HEK293 (cell line): ENCODE measurements around the gene VASN.

Source experiments
- CTCF ChIP-seq: fragments of 450-650 bp; formaldehyde crosslinking; IDR thresholded peaks from 2 replicates; pipeline ENCODE4 v1.5.1; 2016; ENCODE audit warnings: missing biosample characterization, missing genetic modification characterization
- GLI2 ChIP-seq: fragments of 450-650 bp; formaldehyde crosslinking; IDR thresholded peaks from 2 replicates; pipeline ENCODE4; 2017; ENCODE audit warnings: missing biosample characterization, missing genetic modification characterization, low read depth, borderline replicate concordance
- KLF16 ChIP-seq: fragments of 450-650 bp; formaldehyde crosslinking; IDR thresholded peaks from 2 replicates; pipeline ENCODE4 v1.5.1; 2017; ENCODE audit warnings: missing biosample characterization, missing genetic modification characterization
- MYNN ChIP-seq: fragments of 450-650 bp; formaldehyde crosslinking; IDR thresholded peaks from 2 replicates; pipeline ENCODE4 v1.5.1; 2016; ENCODE audit warnings: missing biosample characterization, missing genetic modification characterization, borderline replicate concordance
- ZFP69B ChIP-seq: fragments of 450-650 bp; formaldehyde crosslinking; IDR thresholded peaks from 2 replicates; pipeline ENCODE4 v1.5.1; 2016; ENCODE audit warnings: missing biosample characterization, missing genetic modification characterization
- ZNF10 ChIP-seq: fragments of 450-650 bp; formaldehyde crosslinking; IDR thresholded peaks from 2 replicates; pipeline ENCODE4 v1.5.1; 2017; ENCODE audit warnings: missing biosample characterization, missing genetic modification characterization
- ZNF175 ChIP-seq: fragments of 450-650 bp; formaldehyde crosslinking; IDR thresholded peaks from 2 replicates; pipeline ENCODE4 v1.5.1; 2016; ENCODE audit warnings: missing biosample characterization, missing genetic modification characterization
- ZNF391 ChIP-seq: fragments of 450-650 bp; formaldehyde crosslinking; IDR thresholded peaks from 2 replicates; pipeline ENCODE4 v1.5.1; 2016; ENCODE audit warnings: low read depth, missing biosample characterization, missing genetic modification characterization, borderline replicate concordance
- ZNF416 ChIP-seq: fragments of 450-650 bp; formaldehyde crosslinking; IDR thresholded peaks from 2 replicates; pipeline ENCODE4 v1.5.1; 2016; ENCODE audit warnings: missing biosample characterization, missing genetic modification characterization
- ZNF501 ChIP-seq: fragments of 450-650 bp; formaldehyde crosslinking; IDR thresholded peaks from 2 replicates; pipeline ENCODE4 v1.5.1; 2016; ENCODE audit warnings: missing biosample characterization, missing genetic modification characterization
- ZNF561 ChIP-seq: fragments of 450-650 bp; IDR thresholded peaks from 2 replicates; pipeline ENCODE4 v1.5.1; 2018; ENCODE audit warnings: missing biosample characterization, missing genetic modification characterization, borderline replicate concordance
- ZNF629 ChIP-seq: fragments of 450-650 bp; formaldehyde crosslinking; IDR thresholded peaks from 2 replicates; pipeline ENCODE4 v1.5.1; 2017; ENCODE audit warnings: missing biosample characterization, missing genetic modification characterization
- ZNF660 ChIP-seq: fragments of 450-650 bp; IDR thresholded peaks from 2 replicates; pipeline ENCODE4 v1.5.1; 2018; ENCODE audit warnings: missing biosample characterization, mild to moderate bottlenecking, missing genetic modification characterization
- ZSCAN5A ChIP-seq: fragments of 450-650 bp; formaldehyde crosslinking; IDR thresholded peaks from 2 replicates; pipeline ENCODE4 v1.5.1; 2016; ENCODE audit warnings: missing biosample characterization, missing genetic modification characterization

GRCh38 chr16:4412854-4413253 is 41.2 kb downstream of the VASN start:
- TF ChIP-seq CTCF (tag by site-specific recombination) (no peak), KLF16 (tag by site-specific recombination) (no peak), ZNF416 (no peak), ZNF629 (tag by site-specific recombination) (no peak), ZSCAN5A (tag by site-specific recombination) (no peak), ZNF10 (no peak), ZNF175 (tag by site-specific recombination) (no peak), ZNF561 (tag by site-specific recombination) (no peak), MYNN (tag by site-specific recombination) (no peak), ZNF660 (tag by site-specific recombination) (no peak), ZNF391 (tag by site-specific recombination) (no peak), GLI2 (tag by site-specific recombination) (no peak), ZFP69B (tag by site-specific recombination) (no peak), ZNF501 (tag by site-specific recombination) (no peak)
